ENCODE data around the gene EML2. TPM values are rescaled to one million over a fixed set of nuclear protein-coding genes. Genes with fewer than 3 reads are reported as not detected.
A peak's percentile ranks its signal among the peaks of the same experiment; 100 is the strongest.

Gene EML2
- total and polyA plus RNA-seq, 10 of the 15 experiments (the other 5 are each of a cell fraction or from before 2014, with no cell fraction given): 1.6 to 64.0 (median 27.5) TPM

- no peak for TF ChIP-seq NR2C2 (IDR thresholded peaks at IDR 0.05; ENCODE audit: borderline replicate concordance, control insufficient read depth, insufficient read length, low read depth)
- peak; percentile 38 for TF ChIP-seq MYC (IDR thresholded peaks at IDR 0.05; ENCODE audit: insufficient read depth, insufficient read length, insufficient replicate concordance, low read length, severe bottlenecking)
- TF ChIP-seq SREBF1 (IDR thresholded peaks at IDR 0.05; ENCODE audit: low read length): 0 out of 2 replicates have a peak, but pooled peaks have one; percentile 6
- TF ChIP-seq JUNB (IDR thresholded peaks at IDR 0.05): no peak
- no peak for TF ChIP-seq BMI1 (IDR thresholded peaks at IDR 0.05; ENCODE audit: borderline replicate concordance)
- TF ChIP-seq JUND (IDR thresholded peaks at IDR 0.05; ENCODE audit: low read depth, low read length): peak; percentile 50; the same call in 1 of the 2 replicates
- no peak for TF ChIP-seq HCFC1 (IDR thresholded peaks at IDR 0.05; ENCODE audit: low read length)
- peak; percentile 93 for TF ChIP-seq YY1 (IDR thresholded peaks at IDR 0.05; ENCODE audit: low read depth, low read length)
- TF ChIP-seq TCF7 (IDR thresholded peaks at IDR 0.05; ENCODE audit: borderline replicate concordance): no peak
- peak; percentile 38; the same call in 1 of the 2 replicates for TF ChIP-seq BRCA1 (IDR thresholded peaks at IDR 0.05; ENCODE audit: low read depth, low read length)
- TF ChIP-seq ZZZ3 (IDR thresholded peaks at IDR 0.05; ENCODE audit: control insufficient read depth, insufficient read length, low read depth): no peak
- TF ChIP-seq MXI1 (IDR thresholded peaks at IDR 0.05; ENCODE audit: low read depth, low read length): peak; percentile 67
- TF ChIP-seq, protein P1, sequence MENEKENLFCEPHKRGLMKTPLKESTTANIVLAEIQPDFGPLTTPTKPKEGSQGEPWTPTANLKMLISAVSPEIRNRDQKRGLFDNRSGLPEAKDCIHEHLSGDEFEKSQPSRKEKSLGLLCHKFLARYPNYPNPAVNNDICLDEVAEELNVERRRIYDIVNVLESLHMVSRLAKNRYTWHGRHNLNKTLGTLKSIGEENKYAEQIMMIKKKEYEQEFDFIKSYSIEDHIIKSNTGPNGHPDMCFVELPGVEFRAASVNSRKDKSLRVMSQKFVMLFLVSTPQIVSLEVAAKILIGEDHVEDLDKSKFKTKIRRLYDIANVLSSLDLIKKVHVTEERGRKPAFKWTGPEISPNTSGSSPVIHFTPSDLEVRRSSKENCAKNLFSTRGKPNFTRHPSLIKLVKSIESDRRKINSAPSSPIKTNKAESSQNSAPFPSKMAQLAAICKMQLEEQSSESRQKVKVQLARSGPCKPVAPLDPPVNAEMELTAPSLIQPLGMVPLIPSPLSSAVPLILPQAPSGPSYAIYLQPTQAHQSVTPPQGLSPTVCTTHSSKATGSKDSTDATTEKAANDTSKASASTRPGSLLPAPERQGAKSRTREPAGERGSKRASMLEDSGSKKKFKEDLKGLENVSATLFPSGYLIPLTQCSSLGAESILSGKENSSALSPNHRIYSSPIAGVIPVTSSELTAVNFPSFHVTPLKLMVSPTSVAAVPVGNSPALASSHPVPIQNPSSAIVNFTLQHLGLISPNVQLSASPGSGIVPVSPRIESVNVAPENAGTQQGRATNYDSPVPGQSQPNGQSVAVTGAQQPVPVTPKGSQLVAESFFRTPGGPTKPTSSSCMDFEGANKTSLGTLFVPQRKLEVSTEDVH (IDR thresholded peaks at IDR 0.05; ENCODE audit: low read depth, partially characterized antibody): no peak
- peak; percentile 26; the same call in 1 of the 2 replicates for TF ChIP-seq RUNX3 (IDR thresholded peaks at IDR 0.05; ENCODE audit: low read length)
- peak; percentile 57 for TF ChIP-seq NRF1 (conservative IDR thresholded peaks at IDR 0.05; ENCODE audit: low read depth, low read length)
- no peak for TF ChIP-seq ATF2 (IDR thresholded peaks at IDR 0.05; ENCODE audit: low read length)
- TF ChIP-seq, protein P2, sequence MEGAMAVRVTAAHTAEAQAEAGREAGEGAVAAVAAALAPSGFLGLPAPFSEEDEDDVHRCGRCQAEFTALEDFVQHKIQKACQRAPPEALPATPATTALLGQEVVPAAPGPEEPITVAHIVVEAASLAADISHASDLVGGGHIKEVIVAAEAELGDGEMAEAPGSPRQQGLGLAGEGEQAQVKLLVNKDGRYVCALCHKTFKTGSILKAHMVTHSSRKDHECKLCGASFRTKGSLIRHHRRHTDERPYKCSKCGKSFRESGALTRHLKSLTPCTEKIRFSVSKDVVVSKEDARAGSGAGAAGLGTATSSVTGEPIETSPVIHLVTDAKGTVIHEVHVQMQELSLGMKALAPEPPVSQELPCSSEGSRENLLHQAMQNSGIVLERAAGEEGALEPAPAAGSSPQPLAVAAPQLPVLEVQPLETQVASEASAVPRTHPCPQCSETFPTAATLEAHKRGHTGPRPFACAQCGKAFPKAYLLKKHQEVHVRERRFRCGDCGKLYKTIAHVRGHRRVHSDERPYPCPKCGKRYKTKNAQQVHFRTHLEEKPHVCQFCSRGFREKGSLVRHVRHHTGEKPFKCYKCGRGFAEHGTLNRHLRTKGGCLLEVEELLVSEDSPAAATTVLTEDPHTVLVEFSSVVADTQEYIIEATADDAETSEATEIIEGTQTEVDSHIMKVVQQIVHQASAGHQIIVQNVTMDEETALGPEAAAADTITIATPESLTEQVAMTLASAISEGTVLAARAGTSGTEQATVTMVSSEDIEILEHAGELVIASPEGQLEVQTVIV (IDR thresholded peaks at IDR 0.05; ENCODE audit: borderline replicate concordance, partially characterized antibody): peak; percentile 53
- peak; percentile 88 for TF ChIP-seq TAF1 (IDR thresholded peaks at IDR 0.05; ENCODE audit: borderline replicate concordance, low read depth, low read length)
- peak; percentile 42; the same call in 1 of the 2 replicates for TF ChIP-seq RB1 (IDR thresholded peaks at IDR 0.05; ENCODE audit: borderline replicate concordance)
- no peak for TF ChIP-seq TCF3 (IDR thresholded peaks at IDR 0.05; ENCODE audit: borderline replicate concordance, insufficient read depth, low read depth, low read length)
- TF ChIP-seq WRNIP1 (IDR thresholded peaks at IDR 0.05; ENCODE audit: borderline replicate concordance, low read depth, low read length): no peak
These were observed 54.7 kb downstream of the EML2 start, which contains the start of gene OPA3 (continued) for GRCh38 chr19:45584332-45585157.

Measured in GM12878 (cell line).